HCT116 (cell line): ENCODE data around the gene WDR70. TPM values are rescaled to one million over a fixed set of nuclear protein-coding genes. Genes with fewer than 3 reads are reported as not detected.

Experiments used
- ATAC-seq: fragments of 200-7000 bp; cut with Tn5 transposase; 2 replicates; pipeline ENCODE4 v1.9.1; 2020; ENCODE audit warnings: mild to moderate bottlenecking, moderate library complexity
- BruUV-seq: library from RNA; stranded (reverse); fragments of 400-500 nt; replicated peaks from 2 replicates; lab custom pipeline; 2021; lab: Mats Ljungman, UMichigan
- CTCF ChIA-PET: fragments of 300-600 bp; sonication (Branson Sonifier 250); formaldehyde crosslinking; loops from one replicate; lab custom pipeline; 2021; ENCODE audit warnings: antibody characterized with exemption; lab: Charles Lee
- POLR2A ChIA-PET: fragments of 300-600, 350-600 bp; sonication (Branson Sonifier 250); formaldehyde crosslinking; loops from one replicate; lab custom pipeline; 2021; ENCODE audit warnings: antibody characterized with exemption; lab: Charles Lee
- RAD21 ChIA-PET, 2 experiments: fragments of 300-600 bp; sonication (Branson Sonifier 250); formaldehyde crosslinking; loops; one replicate each; lab custom pipeline; 2023; ENCODE audit warnings: low total read pairs in 2 of 2; ENCODE audit not compliant: uncharacterized antibody in 2 of 2, unreplicated experiment in 2 of 2, low non-redundant PET in 1 of 2; lab: Charles Lee
- DNase-seq: peaks from one replicate; pipeline ENCODE4 v3.0.0-alpha.2; 2010; ENCODE audit warnings: low read depth, low spot score
- H2AFZ ChIP-seq: fragments of 200-600 bp; shearing (Covaris generic), sonication (generic); 2 replicates; pipeline ENCODE4 v1.6.1; 2017; ENCODE audit warnings: low read depth, mixed run types, mixed read lengths, antibody characterized with exemption, low read length; ENCODE audit not compliant: poor library complexity, severe bottlenecking
- H3K27ac ChIP-seq: 2 replicates; pipeline ENCODE4 v1.5.1; 2012; ENCODE audit warnings: low read depth, low read length
- H3K27me3 ChIP-seq: fragments of 200-600 bp; sonication (generic); 2 replicates; pipeline ENCODE4 v1.6.1; 2016; ENCODE audit warnings: mixed run types, low read length, mixed read lengths; ENCODE audit not compliant: insufficient read depth
- H3K36me3 ChIP-seq, 2 experiments: fragments of 200-500 bp in 1 of 2; fragments of 200-600 bp in 1 of 2; sonication (Bioruptor generic) in 1 of 2; sonication (generic) in 1 of 2; 2 replicates each; pipeline versions ENCODE4 v1.5.1 to v1.6.1; 2014 to 2016; ENCODE audit warnings: low read length in 2 of 2, inconsistent platforms in 1 of 2, mixed read lengths in 1 of 2, mixed run types in 1 of 2; ENCODE audit not compliant: insufficient read depth in 2 of 2, control insufficient read depth in 1 of 2
- H3K4me1 ChIP-seq, 2 experiments: fragments of 200-600 bp in 1 of 2; sonication (generic) in 1 of 2; 2 replicates each; pipeline versions ENCODE4 v1.5.1 to v1.6.1; 2012 to 2017; ENCODE audit warnings: low read length in 2 of 2, inconsistent platforms in 1 of 2, mild to moderate bottlenecking in 1 of 2, mixed read lengths in 1 of 2, mixed run types in 1 of 2, moderate library complexity in 1 of 2; ENCODE audit not compliant: insufficient read depth in 2 of 2, control insufficient read depth in 1 of 2
- H3K4me2 ChIP-seq: fragments of 200-600 bp; sonication (generic); 2 replicates; pipeline ENCODE4 v1.6.1; 2017; ENCODE audit warnings: mixed run types, low read length, mixed read lengths
- H3K4me3 ChIP-seq, 2 experiments: fragments of 200-600 bp in 1 of 2; sonication (generic) in 1 of 2; replicated peaks in 1 of 2; 2 replicates each; pipeline ENCODE4 v1.5.1; 2011 to 2016; ENCODE audit warnings: low read length in 2 of 2, control low read depth in 1 of 2, low read depth in 1 of 2, mild to moderate bottlenecking in 1 of 2, mixed read lengths in 1 of 2, mixed run types in 1 of 2
- H3K79me2 ChIP-seq: fragments of 200-600 bp; sonication (generic); 2 replicates; pipeline ENCODE4 v1.6.1; 2017; ENCODE audit warnings: mild to moderate bottlenecking, mixed run types, low read length, moderate library complexity, mixed read lengths; ENCODE audit not compliant: insufficient read depth
- H3K9ac ChIP-seq: fragments of 200-600 bp; sonication (generic); 2 replicates; pipeline ENCODE4 v1.6.1; 2016; ENCODE audit warnings: low read length, mixed read lengths
- H3K9me2 ChIP-seq: fragments of 200-600 bp; sonication (generic), shearing (Covaris generic); 2 replicates; pipeline ENCODE4 v1.6.1; 2017; ENCODE audit warnings: mixed run types, mild to moderate bottlenecking, moderate library complexity; ENCODE audit not compliant: insufficient read depth
- H3K9me3 ChIP-seq, 2 experiments: fragments of 200-500 bp in 1 of 2; fragments of 200-600 bp in 1 of 2; sonication (Bioruptor generic) in 1 of 2; sonication (generic) in 1 of 2; 2 replicates each; pipeline ENCODE4 v1.6.1; 2014 to 2017; ENCODE audit warnings: low read length in 2 of 2, mixed read lengths in 2 of 2, inconsistent platforms in 1 of 2, low read depth in 1 of 2, mild to moderate bottlenecking in 1 of 2, mixed run types in 1 of 2, moderate library complexity in 1 of 2; ENCODE audit not compliant: control insufficient read depth in 1 of 2, insufficient read depth in 1 of 2
- H4K20me1 ChIP-seq: fragments of 200-600 bp; sonication (generic), shearing (Covaris generic); 2 replicates; pipeline ENCODE4 v1.6.1; 2017; ENCODE audit warnings: mixed run types, mild to moderate bottlenecking, moderate library complexity; ENCODE audit not compliant: insufficient read depth
- ATF3 ChIP-seq: IDR thresholded peaks from 2 replicates; pipeline ENCODE4 v1.6.1; 2012
- EGR1 ChIP-seq: IDR thresholded peaks from 2 replicates; pipeline ENCODE4 v1.6.1; 2012; ENCODE audit warnings: low read depth
- ELF1 ChIP-seq: IDR thresholded peaks from 2 replicates; pipeline ENCODE4 v1.6.1; 2012; ENCODE audit warnings: low read depth, borderline replicate concordance
- EZH2 ChIP-seq: fragments of 200-600 bp; sonication (generic); IDR thresholded peaks from 2 replicates; pipeline ENCODE4 v1.6.1; 2017; ENCODE audit warnings: antibody characterized with exemption, mixed run types
- JUND ChIP-seq: IDR thresholded peaks from 2 replicates; pipeline ENCODE4 v1.6.1; 2012
- MAX ChIP-seq: IDR thresholded peaks from 2 replicates; pipeline ENCODE4 v1.6.1; 2012
- RAD21 ChIP-seq: IDR thresholded peaks from 2 replicates; pipeline ENCODE4 v1.6.1; 2012; ENCODE audit warnings: low read depth, mild to moderate bottlenecking
- SIN3A ChIP-seq: IDR thresholded peaks from 2 replicates; pipeline ENCODE4 v1.6.1; 2012; ENCODE audit warnings: low read depth
- SP1 ChIP-seq: IDR thresholded peaks from 2 replicates; pipeline ENCODE4 v1.6.1; 2012; ENCODE audit warnings: low read depth
- SRF ChIP-seq: IDR thresholded peaks from 2 replicates; pipeline ENCODE4 v1.6.1; 2012; ENCODE audit warnings: low read depth
- ZBTB33 ChIP-seq: IDR thresholded peaks from 2 replicates; pipeline ENCODE4 v1.6.1; 2011; ENCODE audit warnings: mild to moderate bottlenecking, low read length, moderate library complexity; ENCODE audit not compliant: insufficient replicate concordance; ENCODE audit errors: extremely low read depth
- ZFX ChIP-seq: fragments of 450-650 bp; IDR thresholded peaks from 2 replicates; pipeline ENCODE4 v1.6.1; 2017
- ZNF274 ChIP-seq: fragments of 200-500 bp; sonication (Bioruptor generic); IDR thresholded peaks from 2 replicates; pipeline ENCODE4 v1.6.1; 2014; ENCODE audit warnings: mild to moderate bottlenecking, low read depth, low read length, inconsistent platforms
- intact Hi-C: fragments of 100-400 bp; cut with micrococcal nuclease; formaldehyde crosslinking; loops from 2 replicates; pipeline ENCODE4 v1.10.0; 2022
- total RNA-seq: library from RNA; stranded (reverse); gene quantifications from one replicate; pipeline ENCODE4 v1.2.1, GENCODE V29; 2021; ENCODE audit not compliant: unreplicated experiment

The WDR70 gene
- total RNA-seq, 1 experiment from 2014 or later, result 31.1 TPM

GRCh38 chr5:37396352-37396751 is 17.2 kb downstream of the WDR70 start:
- POLR2A ChIA-PET, result no interaction called here
- no peak overlapping the region for H3K4me2 ChIP-seq
- H4K20me1 ChIP-seq, result no peaks in the 10 kb centered on the region
- H3K27me3 ChIP-seq, result no peaks in the 10 kb centered on the region
- no peaks in the 10 kb centered on the region for H3K79me2 ChIP-seq
- CTCF ChIA-PET, result no interaction called here
- TF ChIP-seq SP1, result no peak
- TF ChIP-seq EGR1, result no peak
- TF ChIP-seq JUND, result no peak
- TF ChIP-seq ZNF274, result no peak
- no peak for TF ChIP-seq SRF
- TF ChIP-seq ZBTB33, result no peak
- no peak for TF ChIP-seq ATF3
- TF ChIP-seq MAX, result no peak
- TF ChIP-seq SIN3A, result no peak
- no peak for TF ChIP-seq RAD21
- no peak for TF ChIP-seq ZFX
- no peak for TF ChIP-seq EZH2
- TF ChIP-seq ELF1, result no peak
- TF ChIP-seq, all 23 proteins: peak for 0
- no peak for ATAC-seq
- Histone ChIP-seq H3K4me3 (no peak overlapping the region), H2AFZ (no peak overlapping the region), H3K4me1 (no peaks in the 10 kb centered on the region), H3K27ac (no peak overlapping the region), H3K9ac (no peak overlapping the region), H3K9me2 (no peaks in the 10 kb centered on the region), H3K36me3 (peaks cover 0 to 8% of the 10 kb centered on the region in 2 experiments; a peak in 2 of 4 replicates), H3K9me3 (no peaks in the 10 kb centered on the region)
- RAD21 ChIA-PET, result no interaction called here
- no TSS peak for BruUV-seq
- no peak for DNase-seq
- intact Hi-C loops, result no loop called here
